NCI-H446 (cell line): ENCODE measurements around the gene TRPM2.
"Not testable (repeated sequence)": the region's sequence is repeated elsewhere in the genome, so short reads cannot be mapped to it uniquely, and the experiment has no call there.

Source experiments
- DNase-seq, 2 experiments: peaks; one replicate each; lab custom pipeline; 2025; lab: John Stamatoyannopoulos, UW

TRPM2 gene

GRCh38 chr21:44335266-44336059 is 18.0 kb upstream of the TRPM2 start:
- DNase-seq: no peak

DNA sequence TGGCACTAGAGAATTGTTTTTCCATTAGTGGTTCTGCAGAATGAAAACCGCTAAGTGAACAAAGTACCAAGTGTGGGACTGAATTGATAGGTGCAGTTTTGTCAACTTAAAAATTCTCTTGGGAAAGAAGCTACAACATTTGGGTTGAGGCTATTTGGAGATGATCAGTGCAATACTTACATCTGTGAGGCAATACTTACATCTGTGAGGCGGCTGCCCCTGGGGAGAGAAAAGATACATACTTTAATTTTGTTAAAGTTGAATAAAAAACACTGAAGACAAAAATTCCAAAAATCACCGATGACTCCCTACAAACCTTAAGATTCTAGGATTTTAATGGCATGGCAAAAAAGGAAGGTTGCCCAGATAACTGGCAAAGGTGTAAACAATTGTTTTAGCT is 16.0 kb upstream of the TRPM2 start:
- no peak for DNase-seq

DNA sequence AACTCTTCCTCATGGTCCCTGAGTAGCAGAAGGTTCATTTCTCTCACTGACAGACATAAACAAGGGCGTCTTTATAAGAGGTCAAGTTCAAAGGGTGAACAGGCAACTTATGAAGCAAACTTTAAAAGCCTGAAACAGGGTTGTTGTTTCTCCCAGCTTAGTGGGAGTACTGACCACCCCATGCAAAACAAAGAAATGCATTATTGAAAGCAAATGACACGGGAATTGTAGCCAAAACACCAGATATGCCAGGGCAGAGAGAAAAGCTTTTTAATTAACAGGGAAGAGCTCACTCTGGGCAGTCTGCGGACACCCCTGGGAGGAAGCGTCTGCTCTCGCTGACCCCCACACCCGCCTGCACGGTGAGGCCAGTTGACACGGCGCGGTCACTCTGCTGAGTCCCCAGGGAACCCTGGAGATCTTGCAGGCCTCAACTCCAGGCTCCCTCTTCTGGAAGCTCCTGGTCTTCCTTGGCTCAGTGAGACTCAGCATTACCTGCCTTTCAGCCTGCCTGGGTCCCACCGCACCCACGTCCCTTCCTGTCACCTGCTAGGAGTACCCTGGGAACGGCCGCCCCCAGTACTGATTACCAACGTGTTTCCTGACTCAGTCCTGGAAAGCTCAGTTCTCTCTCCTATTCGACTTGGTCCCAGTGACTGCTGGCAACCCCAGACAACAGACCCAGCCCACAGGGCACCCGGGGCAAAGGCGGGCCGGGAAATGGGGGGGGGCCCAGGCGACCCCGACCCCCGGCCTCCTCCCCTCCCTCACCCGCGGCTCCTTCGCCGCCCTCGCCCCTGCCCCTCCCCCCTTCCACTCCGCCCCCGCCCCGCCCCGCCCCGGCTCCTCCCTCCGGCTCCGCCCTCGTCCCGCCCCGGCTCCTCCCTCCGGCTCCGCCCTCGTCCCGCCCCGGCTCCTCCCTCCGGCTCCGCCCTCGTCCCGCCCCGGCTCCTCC is 15.2 kb upstream of the TRPM2 start:
- DNase-seq: peak in 1 of 2 experiments; percentile 67

- DNase-seq: peak; percentile 86 to 97
These were observed 14.2 kb upstream of the TRPM2 start, which contains the start of gene CFAP410 for GRCh38 chr21:44338971-44339910. Gene CFAP410, minus strand, starts transcription at chr21:44339390. Its CDS starts 196 bp downstream, at chr21:44339194.

- DNase-seq: not testable (repeated sequence)
These were observed 11.5 kb upstream of the TRPM2 start for GRCh38 chr21:44341726-44342458.

DNA sequence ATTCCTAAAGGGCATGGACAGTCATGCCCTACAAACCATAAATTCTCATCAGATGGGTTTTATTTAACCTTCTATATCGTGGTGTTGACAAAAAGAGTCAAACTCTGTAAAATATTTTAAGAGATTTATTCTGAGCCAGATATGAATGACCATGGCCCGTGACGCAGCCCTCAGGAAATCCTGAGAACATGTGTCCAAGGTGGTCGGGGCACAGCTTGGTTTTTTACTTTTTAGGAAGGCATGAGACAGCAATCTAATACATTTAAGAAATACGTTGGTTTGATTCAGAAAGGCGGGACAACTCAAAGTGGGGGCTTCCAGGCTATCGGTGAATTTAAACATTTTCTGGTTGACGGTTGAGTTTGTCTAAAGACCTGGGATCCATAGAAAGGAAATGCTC is 10.4 kb upstream of the TRPM2 start:
- not testable (repeated sequence) for DNase-seq

DNA sequence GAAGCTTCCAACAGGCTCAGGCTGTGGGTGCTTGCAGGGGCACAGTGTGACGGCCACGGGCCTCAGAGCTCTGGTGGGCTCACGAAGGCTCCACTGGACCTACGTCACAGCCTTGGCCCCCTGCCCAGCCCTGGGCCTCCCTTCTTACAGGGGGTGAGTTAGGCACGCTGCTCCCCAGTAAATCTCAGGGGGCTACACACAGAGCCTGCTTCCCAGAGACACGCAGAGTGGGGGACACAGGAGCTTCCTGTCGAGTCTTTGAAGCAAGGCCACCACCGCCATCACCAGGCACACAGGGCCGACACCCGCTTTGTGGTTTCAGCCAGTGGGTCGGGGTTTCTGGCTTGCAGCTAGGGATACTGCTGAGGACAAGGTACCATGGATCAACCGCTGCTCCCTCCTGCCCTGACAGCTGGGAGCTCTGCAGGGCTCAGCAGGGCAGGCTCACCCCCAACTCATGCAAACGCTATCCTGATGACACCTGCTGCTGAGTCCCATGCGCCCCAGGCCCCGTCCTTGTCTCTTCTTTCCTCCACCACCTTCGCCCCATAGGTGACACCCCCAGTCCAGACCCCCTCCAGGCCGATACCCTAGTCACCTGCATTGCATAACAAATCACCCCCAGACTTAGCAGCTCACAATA is 8.8 kb upstream of the TRPM2 start:
- DNase-seq: no peak

DNA sequence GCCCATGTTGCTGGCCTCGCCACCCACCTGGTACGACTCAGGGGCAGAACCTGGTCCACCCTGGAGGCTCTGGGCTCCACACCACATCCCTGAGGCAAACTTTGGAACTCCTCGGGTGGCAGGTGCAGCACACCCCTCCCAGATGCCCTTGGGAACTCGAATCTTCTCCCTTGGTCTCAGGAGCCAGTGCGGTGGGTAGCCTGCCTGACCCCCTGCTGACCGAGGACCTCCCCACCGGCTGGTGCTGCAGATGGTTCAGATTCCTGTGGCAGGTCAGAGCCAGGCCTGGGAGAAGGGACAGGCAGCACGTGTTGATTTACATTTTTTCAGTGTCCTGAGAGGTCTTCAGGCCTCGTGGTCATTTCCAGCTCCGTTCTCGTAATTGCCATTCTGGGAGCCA is 7.9 kb upstream of the TRPM2 start:
- no peak for DNase-seq

GRCh38 chr21:44347911-44348451 is 5.4 kb upstream of the TRPM2 start:
- no peak for DNase-seq

DNA sequence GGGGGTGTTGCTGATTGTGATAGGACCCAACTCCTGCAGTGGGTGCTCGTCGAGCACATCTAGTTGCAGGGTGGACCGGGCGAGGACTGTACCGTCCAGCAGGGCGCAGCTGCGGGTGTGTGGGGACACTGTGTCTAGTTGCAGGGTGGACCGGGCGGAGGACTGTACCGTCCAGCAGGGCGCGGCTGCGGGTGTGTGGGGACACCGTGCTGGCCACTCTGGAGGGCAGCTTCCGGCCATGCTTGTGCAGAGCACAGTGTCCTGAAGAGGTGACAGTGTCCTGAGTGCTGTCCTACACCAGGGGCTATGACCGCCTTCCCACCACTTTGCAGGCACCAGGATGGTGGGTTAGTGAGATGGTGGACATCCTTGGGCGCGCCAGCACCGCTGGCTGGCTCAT is 4.6 kb upstream of the TRPM2 start:
- DNase-seq: no peak

GRCh38 chr21:44349416-44349846 is 4.0 kb upstream of the TRPM2 start:
- DNase-seq: no peak

DNA sequence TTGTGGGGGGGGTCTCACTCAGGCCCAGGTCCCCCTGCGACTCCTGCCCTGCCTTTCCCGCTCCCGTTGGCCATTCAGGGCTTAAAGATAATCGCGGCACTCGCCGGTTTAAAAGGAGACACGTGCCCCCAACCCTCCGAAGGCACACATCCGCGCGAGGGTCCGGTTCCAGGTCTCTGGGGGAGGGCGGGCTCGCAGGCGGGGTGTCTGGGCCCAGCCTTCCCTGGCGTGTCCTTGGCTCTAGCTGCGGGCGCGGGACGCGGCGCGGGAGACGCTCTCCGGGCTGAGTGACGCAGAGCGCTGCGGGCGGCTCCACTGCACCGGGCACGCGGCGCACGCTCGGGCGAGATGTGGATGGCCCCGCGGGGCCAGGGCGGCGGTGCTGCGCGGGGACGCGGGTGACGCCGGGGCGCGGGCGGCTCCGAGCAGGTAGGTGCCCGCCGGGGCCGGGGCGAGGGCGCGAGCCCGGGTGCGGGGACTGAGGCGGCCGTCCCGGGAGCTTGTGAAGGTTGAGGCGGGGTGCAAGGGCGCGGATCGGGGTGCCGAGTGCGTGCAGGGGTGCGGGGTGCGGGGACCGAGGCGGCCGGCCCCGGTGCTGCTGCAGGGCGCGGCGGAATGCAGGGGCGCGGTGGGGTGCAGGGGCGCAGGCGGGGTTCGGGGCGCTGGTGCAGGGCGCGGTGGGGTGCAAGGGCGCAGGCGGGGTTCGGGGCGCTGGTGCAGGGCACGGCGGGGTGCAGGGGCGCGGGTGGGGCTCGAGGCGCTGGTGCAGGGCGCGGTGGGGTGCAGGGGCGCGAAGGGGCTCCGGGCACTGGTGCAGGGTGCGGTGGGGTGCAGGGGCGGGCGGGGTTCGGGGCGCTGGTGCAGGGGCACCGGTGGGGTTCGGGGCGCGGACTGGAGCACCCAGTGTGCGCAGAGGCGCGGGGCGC is 3.3 kb upstream of the TRPM2 start:
- no peak for DNase-seq

GRCh38 chr21:44350773-44351481 is 2.5 kb upstream of the TRPM2 start:
- DNase-seq: no peak

DNA sequence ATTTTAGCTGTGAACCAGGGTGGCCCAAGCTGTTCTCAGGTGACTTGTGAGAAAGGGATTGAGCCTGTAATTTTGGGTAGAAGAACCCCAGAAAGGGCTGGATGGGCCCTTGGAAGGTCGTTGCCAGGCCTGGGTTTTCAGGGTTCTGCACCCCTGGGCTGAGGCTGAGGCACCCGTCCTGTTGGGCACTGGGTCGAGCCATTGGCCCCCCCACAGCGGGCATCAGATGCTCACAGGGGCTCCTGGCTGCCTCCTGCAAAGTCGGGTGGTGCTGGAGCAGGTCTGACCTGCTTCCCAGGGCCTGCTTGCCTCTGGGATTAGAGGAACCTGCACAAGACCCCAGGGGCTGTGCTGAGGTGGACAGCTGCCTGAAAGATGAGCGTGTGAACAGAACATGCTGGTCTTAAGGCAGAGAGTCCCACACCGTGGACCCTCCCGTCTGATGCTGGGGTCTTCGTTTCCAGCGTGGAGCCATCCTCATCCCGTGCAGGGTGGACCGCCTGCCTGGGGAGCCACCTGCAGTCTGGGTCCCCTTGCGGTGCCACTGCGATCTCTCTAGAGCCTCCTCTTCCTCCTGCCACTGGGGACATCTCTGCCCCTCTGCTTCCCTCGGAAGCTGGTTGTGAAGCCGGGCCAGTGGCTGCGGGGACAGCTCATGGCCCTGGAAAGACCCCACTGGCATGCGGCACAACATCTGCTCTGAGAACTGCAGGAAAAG is 1.7 kb upstream of the TRPM2 start:
- DNase-seq: no peak

GRCh38 chr21:44352253-44352860 is 1.1 kb upstream of the TRPM2 start:
- DNase-seq: no peak

DNA sequence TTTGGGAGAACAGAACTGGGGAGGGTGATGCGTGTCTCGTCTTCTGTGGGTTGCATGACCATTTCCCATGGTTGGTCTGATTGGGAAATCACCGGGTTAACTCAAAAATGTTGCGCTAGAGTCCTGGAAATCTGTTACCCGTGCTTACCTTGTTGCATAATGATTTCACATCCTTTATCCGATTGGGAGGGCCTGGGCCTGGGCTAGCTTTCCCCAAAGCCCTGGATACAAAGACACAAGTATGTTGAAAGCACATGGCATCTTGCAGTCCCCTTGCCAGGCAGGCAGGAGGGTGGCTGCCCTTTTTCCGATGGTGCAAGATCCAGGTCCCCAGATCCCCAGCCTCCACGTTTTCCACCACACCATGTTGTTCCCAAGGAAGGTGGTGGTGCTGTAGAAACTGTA is 582 bp downstream of the TRPM2 start:
- DNase-seq: no peak
